ENCODE data around the gene CRYBA4.

GRCh38 chr22:26672590-26673468 is 51.1 kb downstream of the CRYBA4 start:
- peak in 1 of 2 donors; percentile 40 for TF ChIP-seq CTCF (IDR thresholded peaks at IDR 0.05)
- no peak for TF ChIP-seq EP300 (IDR thresholded peaks at IDR 0.05)
- peak in 2 of 3 donors; percentile 13 to 60 for TF ChIP-seq POLR2AphosphoS5 (IDR thresholded peaks at IDR 0.05)
